G401 (cell line): ENCODE measurements around the gene TCF12. TPM values are rescaled to one million over a fixed set of nuclear protein-coding genes. Genes with fewer than 3 reads are reported as not detected.
"Not testable (repeated sequence)": the region's sequence is repeated elsewhere in the genome, so short reads cannot be mapped to it uniquely, and the experiment has no call there.

Experiments
- DNase-seq: peaks from one replicate; pipeline ENCODE4 v3.0.0-alpha.2; 2015; ENCODE audit warnings: low spot score
- in situ Hi-C: cut with HindIII; loops from 2 replicates; pipeline ENCODE4 v1.10.0; 2016; ENCODE audit warnings: low sequenced_read_pairs, mixed read lengths
- total RNA-seq: library from RNA; depleted of rRNA; stranded (reverse); fragments of >200 nt; shearing (Covaris generic); gene quantifications from 2 replicates; pipeline ENCODE4 v1.2.3, GENCODE V29; 2014

The TCF12 gene
- total RNA-seq, 1 experiment from 2014 or later = 55.3 TPM

DNA sequence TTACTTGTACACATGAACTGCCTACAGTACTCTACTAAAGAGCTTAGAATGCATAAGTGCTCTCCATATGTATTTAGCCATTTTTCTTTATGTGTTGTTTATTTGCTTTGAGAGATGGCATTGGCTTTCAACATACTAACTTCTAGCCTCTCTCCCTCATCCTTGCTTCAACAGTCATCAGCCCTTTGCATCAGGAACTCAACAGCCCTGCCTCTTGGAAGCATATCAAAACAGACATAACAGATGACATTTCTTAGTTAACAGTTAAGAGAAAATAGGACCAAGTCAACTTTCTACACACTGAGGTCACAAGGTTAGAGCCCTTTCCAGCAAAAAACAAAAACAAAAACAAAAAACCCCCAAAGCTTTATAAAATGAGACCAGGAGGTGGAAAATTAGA lies 145.6 kb downstream of the TCF12 start:
- in situ Hi-C loops = no loop called here

DNA sequence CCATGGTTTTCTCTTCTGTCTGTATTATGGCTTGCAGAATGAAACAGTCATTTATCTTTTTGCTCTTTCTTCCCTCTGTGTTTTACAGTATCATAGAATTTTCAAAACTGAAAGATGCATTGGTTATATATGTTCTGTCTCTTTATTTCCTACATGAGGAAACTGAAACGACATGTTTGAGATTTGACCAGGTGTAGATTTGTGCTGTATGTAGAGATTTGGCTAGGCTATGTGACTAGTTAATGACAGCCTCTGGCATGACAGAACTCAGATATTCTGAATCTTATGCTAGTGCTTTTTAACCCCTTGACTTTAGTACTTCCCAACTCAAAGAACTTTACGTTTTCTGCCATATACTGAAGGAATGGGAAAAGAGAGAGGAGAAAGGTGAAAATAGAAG lies 151.0 kb downstream of the TCF12 start:
- DNase-seq = no peak
- in situ Hi-C loops = no loop called here

More for the DNA sequence above, 145.6 kb downstream of the TCF12 start:
- no peak for DNase-seq

DNA sequence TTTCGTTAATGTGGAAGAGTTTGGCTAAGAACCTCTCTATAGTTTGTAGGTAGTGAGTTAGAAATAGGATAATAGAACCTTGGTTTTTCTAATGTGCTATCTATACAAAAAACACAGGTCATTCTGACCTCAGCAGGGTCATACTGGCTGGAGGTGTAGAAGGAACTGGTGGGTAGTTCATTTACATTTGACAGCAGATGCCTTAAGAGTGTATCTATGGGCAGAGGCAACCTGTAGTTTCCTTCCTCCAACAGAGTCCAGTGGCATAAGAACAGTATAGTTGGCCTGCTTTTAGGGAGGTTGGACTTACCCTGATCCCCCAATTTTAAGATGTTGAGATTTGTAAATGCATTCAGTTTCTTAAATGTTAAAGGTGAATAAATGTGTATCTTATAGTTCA lies 152.2 kb downstream of the TCF12 start:
- DNase-seq = no peak
- in situ Hi-C loops = no loop called here

DNA sequence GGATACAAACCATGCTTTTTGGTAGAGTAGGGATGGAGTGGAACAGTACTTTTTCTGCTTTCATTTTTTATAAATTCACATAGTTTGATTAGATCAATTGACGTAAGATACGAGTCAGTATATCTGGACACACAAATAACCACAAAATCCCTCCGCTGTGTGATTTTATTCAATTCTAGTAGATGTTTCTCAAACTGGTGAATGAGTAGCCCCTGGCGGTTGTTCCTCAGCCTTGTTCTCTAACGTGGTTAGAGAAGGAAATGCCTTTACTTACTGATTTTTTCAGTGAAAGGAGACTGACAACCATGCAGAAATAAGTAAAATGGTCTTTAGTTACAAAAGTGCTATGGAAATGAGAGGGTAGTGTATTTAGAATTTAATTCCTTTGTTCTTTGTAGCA lies 161.0 kb downstream of the TCF12 start:
- DNase-seq = no peak
- in situ Hi-C loops = no loop called here

DNA sequence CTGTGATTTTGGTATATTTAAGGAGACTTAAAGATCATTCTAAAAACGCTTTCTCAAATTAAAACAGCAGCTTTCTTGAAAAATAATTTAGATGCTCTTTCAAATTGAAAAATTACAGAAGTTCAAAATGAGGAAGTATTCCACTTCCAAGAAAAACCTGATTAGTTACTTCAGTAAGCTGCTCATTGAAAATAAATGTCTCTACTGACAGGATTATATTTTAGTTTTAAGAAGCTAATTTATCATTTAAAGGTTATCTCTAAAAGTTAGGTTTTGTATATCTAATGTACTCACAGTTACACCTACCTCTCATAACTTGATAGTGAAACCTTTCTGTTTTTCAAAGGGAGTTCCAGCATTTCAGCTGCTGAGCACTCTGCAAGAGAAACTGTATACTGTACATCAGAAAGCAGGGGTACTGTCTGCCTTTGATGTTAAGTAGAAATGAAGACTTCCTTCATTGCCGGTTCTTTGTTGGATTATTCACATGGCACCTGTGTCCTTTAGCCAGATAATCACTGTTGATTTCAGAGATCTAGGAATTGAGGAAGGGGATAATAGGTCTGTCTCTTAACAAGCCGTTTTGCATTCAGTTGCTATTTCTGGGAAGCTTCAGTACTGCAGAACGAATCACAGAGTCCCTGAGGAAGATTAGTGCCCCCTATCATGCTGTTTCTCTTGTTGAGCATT lies 161.6 kb downstream of the TCF12 start:
- DNase-seq = peak; percentile 13
- in situ Hi-C loops = no loop called here

DNA sequence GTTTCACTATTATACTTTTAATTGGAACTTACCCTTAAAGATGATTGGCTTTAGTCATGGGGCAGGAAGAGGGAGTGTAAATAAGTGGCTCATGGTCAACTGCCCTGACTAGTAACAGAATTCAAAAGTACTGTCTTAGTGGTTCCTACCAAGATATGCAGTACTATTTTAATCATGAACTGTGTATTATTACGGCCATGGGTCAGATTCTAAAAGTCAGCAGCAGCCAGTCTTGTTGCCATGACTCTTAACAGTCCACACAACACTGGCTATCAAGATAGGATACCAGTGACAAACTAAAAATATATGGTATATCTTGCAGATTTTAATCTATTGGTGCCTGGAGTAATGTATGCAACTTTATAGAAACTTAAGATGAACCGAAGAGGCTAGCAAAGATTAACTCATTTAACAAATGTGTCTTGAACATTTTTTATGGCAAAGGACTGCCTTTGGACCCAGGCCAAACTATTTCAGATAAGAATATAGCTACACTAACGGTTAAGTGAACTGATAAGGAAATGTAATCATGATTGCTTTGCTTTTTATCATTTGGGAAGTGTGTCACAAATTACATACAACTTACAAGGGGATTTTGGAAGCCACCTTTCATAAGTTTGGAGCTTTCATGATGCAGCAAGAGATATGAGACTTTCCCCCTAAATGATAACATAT lies 163.7 kb downstream of the TCF12 start:
- DNase-seq = no peak

DNA sequence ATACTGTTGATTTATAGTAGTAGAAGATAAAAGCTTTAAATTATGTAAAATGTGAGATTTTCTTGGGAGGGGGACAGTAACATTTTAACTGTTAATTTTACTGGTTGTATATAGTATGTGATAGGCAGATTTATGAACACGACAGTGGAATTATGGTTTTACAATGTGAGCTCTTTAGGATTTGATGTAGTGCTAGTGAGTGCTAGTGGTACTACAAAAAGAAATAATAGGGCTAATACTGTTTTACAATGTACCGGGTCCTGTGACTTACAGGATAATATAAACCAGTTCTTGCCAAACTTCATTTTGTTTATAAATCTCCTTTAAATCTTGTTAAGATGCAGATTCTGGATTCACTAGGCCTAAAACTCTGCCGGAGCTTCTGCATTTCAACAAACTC lies 165.7 kb downstream of the TCF12 start:
- in situ Hi-C loops = no loop called here
- DNase-seq = no peak

More for the DNA sequence above, 163.7 kb downstream of the TCF12 start:
- in situ Hi-C loops = no loop called here

DNA sequence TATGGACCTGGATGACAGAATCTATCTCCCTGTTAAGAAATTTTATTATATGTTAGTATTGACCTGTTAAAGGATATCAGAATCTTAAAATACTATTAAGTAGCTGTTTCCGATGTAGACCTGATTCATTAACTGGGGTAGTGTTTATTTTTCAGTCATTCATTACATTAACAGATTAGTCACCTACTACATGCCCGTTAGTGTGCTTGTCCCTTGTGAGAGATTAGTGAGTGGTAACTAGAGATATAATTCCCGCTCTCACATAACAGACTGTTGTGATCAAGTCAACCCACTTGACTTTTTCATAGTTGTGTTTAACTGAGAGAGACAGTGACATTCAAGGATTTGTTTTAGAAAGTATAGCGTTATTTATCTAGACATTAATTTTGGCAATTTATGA lies 166.8 kb downstream of the TCF12 start:
- in situ Hi-C loops = no loop called here
- no peak for DNase-seq

DNA sequence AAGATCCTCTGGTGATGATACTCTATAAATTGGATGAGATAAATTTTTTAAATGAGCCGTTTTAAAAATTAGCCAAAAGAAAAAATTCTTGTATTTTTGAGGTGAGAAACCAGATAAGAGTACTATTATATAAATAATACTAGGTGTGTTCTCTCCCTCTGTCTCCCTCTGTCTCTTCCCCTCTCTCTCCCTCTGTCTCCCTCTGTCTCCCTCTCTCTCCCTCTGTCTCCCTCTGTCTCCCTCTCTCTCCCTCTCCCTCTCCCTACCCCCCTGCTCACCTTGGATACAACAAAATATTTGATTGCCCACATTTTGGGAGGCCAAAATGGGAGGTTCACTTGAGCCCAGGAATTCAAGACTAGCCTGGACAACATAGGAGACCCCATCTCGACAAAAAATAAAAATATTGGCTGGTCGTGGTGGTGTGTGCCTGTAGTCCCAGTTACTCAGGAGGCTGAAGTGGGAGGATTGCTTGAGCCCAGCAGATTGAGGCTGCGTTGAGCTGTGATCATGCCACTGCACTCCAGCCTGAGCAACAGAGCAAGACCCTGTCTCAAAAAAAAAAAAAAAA lies 168.5 kb downstream of the TCF12 start:
- no peak for DNase-seq
- in situ Hi-C loops = no loop called here

DNA sequence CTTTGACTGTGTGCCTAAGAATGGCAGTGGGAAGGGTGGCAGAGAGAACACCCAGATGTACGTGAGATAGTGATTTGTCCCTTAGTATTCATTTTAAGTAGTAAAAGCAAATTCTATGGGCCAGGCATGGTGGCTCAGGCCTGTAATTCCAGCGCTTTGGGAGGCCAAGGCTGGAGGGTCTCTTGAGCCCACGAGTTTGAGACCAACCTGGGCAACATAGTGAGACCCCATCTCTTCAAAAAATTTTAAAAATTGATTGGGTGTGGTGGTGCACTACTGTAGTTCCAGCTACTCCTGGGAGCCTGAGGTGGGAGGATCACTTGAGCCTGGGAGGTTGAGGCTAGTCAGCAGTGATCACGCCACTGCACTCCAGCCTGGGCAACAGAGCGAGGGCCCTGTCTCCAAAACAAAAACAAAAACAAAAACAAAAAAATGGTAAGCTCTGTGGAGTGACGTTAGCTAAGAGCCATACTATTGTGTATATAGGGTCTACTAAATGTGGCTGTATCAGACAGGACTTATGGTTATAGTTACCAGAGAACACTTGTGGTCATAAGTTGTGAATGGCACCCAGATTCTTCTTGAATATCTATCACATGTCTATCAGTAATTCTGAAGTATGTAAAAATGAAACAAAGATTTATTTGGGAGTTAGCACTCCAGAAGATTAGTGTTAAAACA lies 171.5 kb downstream of the TCF12 start:
- no peak for DNase-seq
- in situ Hi-C loops = no loop called here

DNA sequence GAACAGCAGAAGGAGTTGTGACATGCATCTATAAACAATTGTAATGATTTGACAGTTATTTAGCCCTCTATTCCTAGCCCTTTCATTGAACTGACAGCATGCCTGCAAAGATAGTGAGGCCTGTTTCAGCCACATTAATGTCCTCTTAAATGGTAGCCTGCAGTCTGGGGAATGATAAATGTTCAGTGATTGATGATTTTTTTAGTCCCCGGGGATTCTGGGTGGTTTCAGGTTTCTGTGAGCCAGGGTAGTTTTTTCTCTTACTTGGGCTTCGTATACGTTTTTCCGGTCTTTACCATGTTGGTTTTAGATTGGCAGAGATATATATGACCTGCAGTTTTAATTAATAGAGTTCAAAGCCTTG lies 172.0 kb downstream of the TCF12 start:
- no peak for DNase-seq
- in situ Hi-C loops = no loop called here

DNA sequence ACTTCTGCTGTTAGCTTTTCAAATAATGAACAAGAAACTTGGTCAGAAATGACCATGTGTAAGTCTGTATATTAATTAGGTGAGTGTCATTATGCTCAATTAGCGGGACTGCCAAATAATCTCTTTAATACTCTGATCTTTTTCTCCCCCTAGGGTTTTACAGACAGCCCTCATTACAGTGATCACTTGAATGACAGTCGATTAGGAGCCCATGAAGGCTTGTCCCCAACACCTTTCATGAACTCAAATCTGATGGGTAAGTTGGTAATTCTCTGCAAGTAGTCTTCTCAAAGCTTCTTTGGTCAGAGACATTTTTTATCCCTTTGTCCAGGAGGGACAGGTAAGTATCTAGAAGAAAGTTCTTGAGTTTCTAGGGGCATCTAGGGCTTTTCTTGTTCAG lies 173.2 kb downstream of the TCF12 start:
- no peak for DNase-seq
- in situ Hi-C loops = no loop called here

DNA sequence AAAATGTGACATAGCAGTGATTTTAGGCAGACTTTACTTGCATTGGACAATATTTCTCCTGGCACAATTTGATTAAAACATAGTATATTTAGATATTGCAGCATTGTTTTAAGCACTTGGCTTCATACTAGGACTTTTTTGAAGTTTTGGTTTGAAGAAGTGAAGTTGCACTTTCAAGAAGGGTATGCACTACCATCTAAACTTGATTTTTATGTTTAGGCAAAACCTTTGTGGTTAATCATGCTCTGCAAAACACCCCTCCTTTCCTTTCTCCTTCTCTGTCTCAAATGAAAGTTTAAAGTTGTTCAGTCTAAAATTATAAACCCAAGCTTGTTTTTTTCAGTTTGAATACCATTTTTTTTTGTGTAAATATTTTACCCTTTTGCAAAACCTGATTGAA lies 173.8 kb downstream of the TCF12 start:
- in situ Hi-C loops = no loop called here
- no peak for DNase-seq

DNA sequence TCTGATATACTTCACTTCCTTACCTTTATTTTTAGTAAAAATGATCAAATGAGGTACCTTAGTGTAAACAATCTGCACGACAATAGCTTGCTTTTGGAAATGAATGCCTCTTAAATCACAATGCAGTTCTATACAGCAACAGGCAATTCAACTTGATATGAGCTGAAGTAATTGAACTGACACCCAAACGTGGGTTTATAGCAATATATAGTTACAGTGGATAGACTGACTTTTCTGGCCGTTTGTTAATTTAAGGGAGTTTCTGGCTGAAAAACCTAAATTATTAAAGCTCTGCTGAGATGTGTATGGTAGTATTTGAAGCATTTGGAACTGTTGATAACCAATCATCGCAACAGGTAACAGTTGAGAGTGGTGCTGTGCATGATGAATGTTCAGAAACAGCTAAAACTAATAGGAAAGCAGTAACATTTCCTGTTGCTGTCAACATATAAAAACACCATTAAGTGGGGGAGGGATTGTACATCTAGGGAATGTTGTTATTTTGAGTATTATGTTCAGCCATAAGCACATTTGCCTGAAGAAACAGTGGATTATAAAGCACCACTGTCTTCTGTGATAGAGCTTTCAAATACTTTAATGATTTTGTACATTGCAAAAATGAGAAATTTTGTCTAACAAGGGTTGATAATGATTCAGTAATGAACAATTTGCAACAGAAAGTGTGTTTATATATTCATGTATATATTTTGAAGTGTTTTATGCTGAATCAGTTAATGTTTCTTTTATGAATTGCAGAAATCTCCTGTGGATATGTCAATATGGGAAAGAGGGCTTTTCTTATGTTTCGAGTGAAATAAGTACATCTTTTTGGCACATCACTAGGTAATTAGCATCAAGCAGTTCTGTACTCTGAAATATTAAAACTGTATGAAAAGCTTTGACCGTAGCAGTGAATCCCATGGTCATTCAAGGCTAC lies 176.1 kb downstream of the TCF12 start:
- in situ Hi-C loops = no loop called here

DNA sequence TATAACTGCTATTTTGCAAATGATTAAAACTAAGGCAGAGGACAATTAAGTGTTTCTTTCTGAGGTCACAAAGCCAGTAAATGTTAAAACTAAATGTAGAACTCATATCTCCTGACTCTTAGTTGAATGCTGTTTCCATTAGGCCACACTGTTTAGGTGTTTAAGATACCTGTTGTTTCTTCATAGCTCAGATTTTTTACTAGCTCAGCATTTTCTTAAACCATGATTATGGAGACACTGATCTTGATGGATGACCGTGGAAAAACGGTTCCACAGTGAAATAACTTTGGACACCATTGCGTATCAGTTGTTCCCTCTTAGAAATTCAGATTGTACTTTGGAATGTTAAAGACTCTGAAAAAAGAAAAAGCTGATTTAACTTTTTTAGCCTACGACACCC lies 177.5 kb downstream of the TCF12 start:
- in situ Hi-C loops = no loop called here
- no peak for DNase-seq

More for the DNA sequence above, 176.1 kb downstream of the TCF12 start:
- DNase-seq = no peak

DNA sequence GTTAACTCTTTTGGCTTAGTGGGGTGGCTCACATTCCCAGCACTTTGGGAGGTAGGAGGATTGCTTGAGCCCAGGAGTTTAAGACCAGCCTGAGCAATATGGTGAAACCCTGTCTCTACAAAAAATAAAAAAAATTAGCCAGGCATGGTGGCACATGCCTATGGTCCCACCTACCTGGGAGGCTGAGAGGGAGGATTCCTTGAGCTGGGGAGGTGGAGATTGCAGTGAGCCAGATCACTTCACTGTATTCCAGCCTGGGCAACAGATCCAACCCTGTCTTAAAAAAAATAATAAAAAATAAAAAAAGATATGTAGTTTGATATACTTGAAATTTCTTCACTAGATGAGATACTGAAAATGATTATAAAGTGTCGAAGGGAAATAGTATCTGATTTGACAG lies 178.8 kb downstream of the TCF12 start:
- no peak for DNase-seq
- in situ Hi-C loops = no loop called here

DNA sequence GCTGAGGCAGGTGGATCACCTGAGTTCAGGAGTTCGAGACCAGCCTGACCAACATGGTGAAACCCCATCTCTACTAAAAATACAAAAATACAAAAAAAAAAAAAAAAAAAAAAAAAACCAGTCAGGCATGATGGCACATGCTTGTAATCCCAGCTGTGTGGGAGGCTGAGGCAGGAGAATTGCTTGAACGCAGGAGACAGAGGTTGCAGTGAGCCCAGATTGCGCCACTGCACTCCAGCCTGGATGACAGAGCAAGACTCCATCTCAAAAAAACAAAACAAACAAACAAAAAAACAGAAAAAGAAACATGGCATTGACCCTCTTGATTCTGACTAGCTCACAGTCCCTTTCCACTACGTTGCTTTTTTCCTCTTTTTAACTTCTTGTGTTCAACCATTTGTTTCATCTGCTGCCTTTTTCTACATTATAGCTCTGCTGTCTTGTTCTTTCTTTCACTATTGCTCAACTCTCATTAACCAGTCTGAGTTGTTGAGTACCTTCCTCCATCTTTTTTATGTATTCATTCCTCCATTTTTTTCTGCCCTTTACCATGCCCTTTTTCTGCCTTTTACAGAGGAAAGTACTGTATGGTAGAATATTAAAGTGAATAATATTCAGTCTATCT lies 179.6 kb downstream of the TCF12 start:
- in situ Hi-C loops, DNase-seq: not testable (repeated sequence)

DNA sequence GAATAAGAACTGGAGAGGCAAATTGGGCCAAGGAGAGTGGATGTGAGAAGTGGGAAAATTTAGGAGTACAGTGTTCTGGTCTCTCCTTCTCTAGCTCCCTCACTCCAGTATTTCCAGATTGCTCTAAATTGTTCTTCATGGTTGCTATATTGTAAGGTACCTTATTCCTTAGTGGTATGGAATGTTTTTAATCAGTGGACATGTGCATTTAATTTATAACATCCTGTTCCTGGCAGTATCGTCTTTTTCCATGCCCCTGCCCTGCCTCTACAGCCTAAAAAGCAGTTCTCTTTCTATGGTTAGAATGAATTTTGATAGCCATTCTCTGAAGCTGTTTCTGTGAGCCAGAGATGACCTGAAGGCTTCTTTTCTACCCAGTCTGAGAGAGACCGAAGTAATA lies 180.5 kb downstream of the TCF12 start:
- no peak for DNase-seq
- in situ Hi-C loops = no loop called here

DNA sequence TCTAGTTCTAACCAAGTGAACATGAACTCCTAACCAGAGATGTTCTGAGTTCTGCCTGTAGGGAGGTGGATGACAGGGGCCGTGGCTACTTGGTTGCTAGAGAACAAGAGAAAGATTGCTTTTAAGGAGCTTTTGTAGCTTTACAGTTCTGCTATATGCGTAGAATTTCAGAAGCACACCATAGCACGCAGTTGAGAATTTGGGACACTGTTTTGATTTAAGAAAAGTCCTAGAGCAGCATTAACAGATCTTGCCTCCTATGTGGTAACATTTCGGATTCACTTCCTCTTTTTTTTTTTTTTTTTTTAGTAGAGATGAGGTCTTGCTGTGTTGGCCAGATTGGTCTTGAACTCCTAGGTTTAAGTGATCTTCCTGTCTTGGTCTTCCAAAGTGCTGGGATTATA lies 181.7 kb downstream of the TCF12 start:
- DNase-seq = no peak
- in situ Hi-C loops = no loop called here
